HepG2 (cell line): ENCODE results near the gene EBF3. TPM values are rescaled to one million over a fixed set of nuclear protein-coding genes. Genes with fewer than 3 reads are reported as not detected.

ENCODE experiments used
- ATAC-seq: fragments of 200-7000 bp; cut with Tn5 transposase; 3 replicates; pipeline ENCODE4 v1.9.1; 2020; ENCODE audit warnings: mild to moderate bottlenecking, moderate library complexity
- BruUV-seq: library from RNA; stranded (reverse); fragments of 400-500 nt; replicated peaks from 2 replicates; lab custom pipeline; 2021; lab: Mats Ljungman, UMichigan
- CTCF ChIA-PET: fragments of 300-600 bp; formaldehyde crosslinking; extraction: SDS; loops from one replicate; lab custom pipeline; 2021; ENCODE audit warnings: low total read pairs, inconsistent platforms, low intra/inter-chr PET ratio; lab: Yijun Ruan, JAX
- POLR2A ChIA-PET: fragments of 350-600 bp; sonication (Branson Sonifier 250); formaldehyde crosslinking; loops from one replicate; lab custom pipeline; 2020; ENCODE audit warnings: antibody characterized with exemption, inconsistent platforms; lab: Yijun Ruan, JAX
- DNase-seq: peaks from one replicate; pipeline ENCODE4 v3.0.0-alpha.2; 2015; ENCODE audit warnings: low spot score
- FAIRE-seq: peaks from 3 replicates; lab custom pipeline; 2011; peaks lifted over from hg19 to GRCh38; lab: Jason Lieb, UNC
- H2AFZ ChIP-seq: one replicate; pipeline ENCODE4 v1.6.1; 2011; ENCODE audit warnings: low read length, inconsistent platforms
- H3K27ac ChIP-seq: fragments of 300-600 bp; 3 replicates; pipeline ENCODE4 v1.8.0; 2011; ENCODE audit warnings: mixed run types, mild to moderate bottlenecking, mixed read lengths, low read length, inconsistent platforms; ENCODE audit not compliant: insufficient read depth; ENCODE audit errors: extremely low read length
- H3K27me3 ChIP-seq, 2 experiments: fragments of 200-600 bp in 1 of 2; 2 replicates in 1 of 2; 3 replicates in 1 of 2; pipeline versions ENCODE4 v1.6.0 to v1.8.0; 2011; ENCODE audit warnings: low read length in 2 of 2, mild to moderate bottlenecking in 2 of 2, moderate library complexity in 2 of 2, inconsistent platforms in 1 of 2; ENCODE audit not compliant: insufficient read depth in 2 of 2, control insufficient read depth in 1 of 2
- H3K36me3 ChIP-seq, 2 experiments: fragments of 200-600 bp in 1 of 2; replicated peaks in 1 of 2; 2 replicates in 1 of 2; 3 replicates in 1 of 2; pipeline versions ENCODE4 v1.5.1 to v1.8.0; 2011; ENCODE audit warnings: low read length in 2 of 2, inconsistent platforms in 1 of 2; ENCODE audit not compliant: insufficient read depth in 2 of 2, control insufficient read depth in 1 of 2
- H3K4me1 ChIP-seq: 2 replicates; pipeline ENCODE4 v1.5.1; 2012; ENCODE audit warnings: low read length, inconsistent platforms; ENCODE audit not compliant: insufficient read depth
- H3K4me2 ChIP-seq: 2 replicates; pipeline ENCODE4 v1.6.0; 2011; ENCODE audit warnings: low read depth, low read length, inconsistent platforms
- H3K4me3 ChIP-seq, 3 experiments: fragments of 200-600 bp in 1 of 3; sonication (generic), shearing (Covaris generic) in 1 of 3; replicated peaks in 1 of 3; 2 replicates each; pipeline ENCODE4 v1.5.1; 2011 to 2016; ENCODE audit warnings: low read length in 3 of 3, inconsistent platforms in 2 of 3, low read depth in 2 of 3, mild to moderate bottlenecking in 2 of 3, control low read depth in 1 of 3, mixed read lengths in 1 of 3; ENCODE audit not compliant: insufficient read depth in 1 of 3
- H3K79me2 ChIP-seq: one replicate; pipeline ENCODE4 v1.6.1; 2011; ENCODE audit warnings: low read length, inconsistent platforms; ENCODE audit not compliant: insufficient read depth
- H3K9ac ChIP-seq: 2 replicates; pipeline ENCODE4 v1.6.0; 2011; ENCODE audit warnings: mild to moderate bottlenecking, low read depth, low read length, inconsistent platforms; ENCODE audit not compliant: insufficient read depth
- H3K9me3 ChIP-seq: 2 replicates; pipeline ENCODE4 v1.5.1; 2012; ENCODE audit warnings: mild to moderate bottlenecking, low read length
- H4K20me1 ChIP-seq: 2 replicates; pipeline ENCODE4 v1.6.0; 2011; ENCODE audit warnings: inconsistent platforms, mild to moderate bottlenecking, low read length, moderate library complexity; ENCODE audit not compliant: insufficient read depth
- CBX2 ChIP-seq, 2 experiments: fragments of 200-600 bp in 1 of 2; sonication (generic); formaldehyde crosslinking in 1 of 2; IDR thresholded peaks; 2 replicates each; pipeline versions ENCODE4 v1.7.0 to v1.8.1; 2018 to 2022; ENCODE audit warnings: low read depth in 2 of 2, low read length in 1 of 2, mild to moderate bottlenecking in 1 of 2, missing genetic modification reagents in 1 of 2
- MNT ChIP-seq: fragments of 450-650 bp; IDR thresholded peaks from 2 replicates; pipeline ENCODE4 v1.6.1; 2016
- PCBP2 ChIP-seq: fragments of 200-400 bp; formaldehyde crosslinking; optimal IDR thresholded peaks from 2 replicates; pipeline ENCODE3; 2018; ENCODE audit warnings: low read length, low read depth; ENCODE audit not compliant: poor library complexity, severe bottlenecking
- USF2 ChIP-seq, 2 experiments: sonication (generic) in 1 of 2; formaldehyde crosslinking in 1 of 2; IDR thresholded peaks; 2 replicates each; pipeline versions ENCODE4 v1.5.1 to v1.6.1; 2011 to 2020; ENCODE audit warnings: borderline replicate concordance in 1 of 2, low read depth in 1 of 2, low read length in 1 of 2, mild to moderate bottlenecking in 1 of 2, missing genetic modification reagents in 1 of 2, moderate library complexity in 1 of 2
- ZNF704 ChIP-seq: sonication (generic); formaldehyde crosslinking; IDR thresholded peaks from 2 replicates; pipeline ENCODE4 v1.8.1; 2023; ENCODE audit warnings: mild to moderate bottlenecking, inconsistent platforms, moderate library complexity, missing genetic modification reagents, borderline replicate concordance
- WGBS: methylation state at CpG from one replicate; pipeline ENCODE4 v1.1.6; 2017; ENCODE audit warnings: low lambda C conversion rate; 5-methylcytosine and 5-hydroxymethylcytosine counted together
- in situ Hi-C: cut with HindIII; loops from 2 replicates; pipeline ENCODE4 v1.10.0; 2017; ENCODE audit warnings: low pct_unique_long_range_greater_than_20kb; ENCODE audit not compliant: extremely low pct_ligation_motif_present
- intact Hi-C: fragments of 100-400 bp; cut with micrococcal nuclease; formaldehyde crosslinking; loops from one replicate; pipeline ENCODE4 v1.10.0; 2022; ENCODE audit not compliant: unreplicated experiment
- polyA plus RNA-seq, 8 experiments: library from polyadenylated mRNA; depleted of rRNA in 3 of 8; stranded (reverse) in 7 of 8; unstranded in 1 of 8; fragments of >200 nt; fragmentation: Illumina TruSeq in 4 of 8; extraction: Trizol in 4 of 8; gene quantifications; 2 replicates each; pipeline versions ENCODE4 v1.2.1 to v1.2.3, GENCODE V29; 2011 to 2016; ENCODE audit warnings: low read depth in 4 of 8, missing spikeins in 1 of 8, mixed read lengths in 1 of 8; ENCODE audit not compliant: insufficient read depth in 1 of 8
- total RNA-seq, 5 experiments: library from RNA; depleted of rRNA; stranded (reverse); fragments of >200 nt; fragmentation: Illumina TruSeq; extraction: Trizol; gene quantifications; 2 replicates each; pipeline ENCODE4 v1.2.3, GENCODE V29; 2016; ENCODE audit warnings: low read depth in 1 of 5

Gene EBF3
- total and polyA plus RNA-seq, 2 of the 13 experiments (the other 11 are each of a cell fraction or from before 2014, with no cell fraction given) = not detected

- in situ Hi-C loops = no loop called here
- Histone ChIP-seq H3K36me3 (no peaks in the 10 kb centered on the region), H3K9me3 (no peaks in the 10 kb centered on the region), H3K4me3 (no peak overlapping the region), H3K4me2 (no peak overlapping the region)
- CTCF ChIA-PET = no interaction called here
- TF ChIP-seq MNT (peak; percentile 71), ZNF704 (CRISPR knock-in tag) (no peak), CBX2 (IDR thresholded peaks at IDR 0.05; ENCODE audit: low read depth, low read length) (no peak), CBX2 (CRISPR knock-in tag; IDR thresholded peaks at IDR 0.05; ENCODE audit: low read depth) (no peak), PCBP2 (no peak), USF2 (IDR thresholded peaks at IDR 0.05; ENCODE audit: low read depth, low read length) (no peak), USF2 (CRISPR knock-in tag; IDR thresholded peaks at IDR 0.05; ENCODE audit: borderline replicate concordance) (no peak)
- TF ChIP-seq, all 625 proteins: peak for 1
- DNase-seq (no peak), FAIRE-seq (no peak), ATAC-seq (no peak)
- POLR2A ChIA-PET = no interaction called here
- H3K79me2 ChIP-seq = no peaks in the 10 kb centered on the region
- intact Hi-C loops = no loop called here
- H3K9ac ChIP-seq = no peak overlapping the region
- H3K27me3 ChIP-seq = peaks cover 3 to 19% of the 10 kb centered on the region in 2 experiments; a peak in 4 of 5 replicates
- no peak overlapping the region for H3K27ac ChIP-seq
- no TSS peak for BruUV-seq
- H3K4me1 ChIP-seq = no peaks in the 10 kb centered on the region
- no peak overlapping the region for H2AFZ ChIP-seq
- H4K20me1 ChIP-seq = no peaks in the 10 kb centered on the region
- 40% methylated on average over 16 of the region's 16 CpGs for WGBS
Observed at GRCh38 chr10:129873351-129873750, 90.7 kb downstream of the EBF3 start.
